Pancreas (tissue), 10 donors: ENCODE measurements around the gene ASTN2. TPM values are rescaled to one million over a fixed set of nuclear protein-coding genes. Genes with fewer than 3 reads are reported as not detected.

Experiments used
- ATAC-seq, 4 donors: fragments of 200-7000 bp; cut with Tn5 transposase; one replicate each; pipeline versions ENCODE4 v1.8.0 to v1.9.1; 2020; ENCODE audit warnings: mild to moderate bottlenecking in 4 of 4, moderate library complexity in 4 of 4
- DNase-seq, 6 donors: peaks; one replicate each; pipeline ENCODE4 v3.0.0-alpha.2; 2020
- FAIRE-seq: peaks from 2 replicates; lab custom pipeline; 2012; peaks lifted over from hg19 to GRCh38; lab: Jason Lieb, UNC
- H3K27ac ChIP-seq, 4 donors: fragments of 200-600 bp; sonication (generic); 1 replicate in 3 of 4; 2 replicates in 1 of 4; pipeline versions ENCODE4 v1.5.0 to v1.8.0; 2020
- H3K27me3 ChIP-seq, 4 donors: fragments of 200-600 bp; one replicate each; pipeline ENCODE4 v1.8.0; 2021
- H3K36me3 ChIP-seq, 3 donors: fragments of 200-600 bp; sonication (generic) in 1 of 3; one replicate each; pipeline versions ENCODE4 v1.5.0 to v1.8.0; 2020 to 2021
- H3K4me1 ChIP-seq, 3 donors: fragments of 200-600 bp; one replicate each; pipeline ENCODE4 v1.8.0; 2021
- H3K4me3 ChIP-seq, 4 donors: fragments of 200-600 bp; sonication (generic) in 2 of 4; one replicate each; pipeline versions ENCODE4 v1.5.0 to v1.8.0; 2020 to 2021
- H3K9me3 ChIP-seq, 4 donors: fragments of 200-600 bp; one replicate each; pipeline ENCODE4 v1.8.0; 2021
- WGBS, 2 donors: extraction: QIAGEN DNeasy Blood & Tissue Kit; methylation state at CpG; one replicate each; pipeline ENCODE4 v1.1.7; 2013; 5-methylcytosine and 5-hydroxymethylcytosine counted together
- intact Hi-C, 3 donors: fragments of 100-400 bp; cut with DNase I; formaldehyde crosslinking; loops; one replicate each; pipeline versions ENCODE4 v1.11.1 to v1.14.2; 2022
- polyA plus RNA-seq, 2 donors: library from polyadenylated mRNA; stranded (reverse); fragments of 200-250 nt; gene quantifications; one replicate each; pipeline ENCODE4 v1.2.3, GENCODE V29; 2013
- total RNA-seq, 6 donors: library from RNA; stranded (reverse); fragmentation: NEBNext Ultra II Directional in 4 of 6; extraction: Animal tissue kit (Norgen Biotek cat#: 25700) in 4 of 6; gene quantifications; one replicate each; pipeline versions ENCODE4 v1.2.1 to v1.2.4, GENCODE V29; 2021 to 2023
- TF ChIP-seq, protein P1 (sequence below), 4 donors: fragments of 200-600 bp; sonication (generic) in 3 of 4; IDR thresholded peaks; one replicate each; pipeline versions ENCODE4 v1.5.0 to v1.8.0; 2021; ENCODE audit warnings: antibody characterized with exemption in 4 of 4
- donor health status: healthy with polysubstance abuse.
- donor health status: DM: no; HTN: no; CAD: no; lungs with moderate emphysema.
- donor health status: DM: no; HTN: no; CAD: no.
- donor health status: control.
- donor health status: control.
- donor health status: Bipolar disorder and iron deficiency.
- donor health status: DM: yes; HTN: yes; CAD: no.
- donor health status: DM: no; HTN: no; CAD: no.
- donor health status: DM: no; HTN: no; CAD: no.
- donor health status: DM: yes; HTN: yes; CAD: no.

Gene ASTN2
- total and polyA plus RNA-seq, 8 donors, result 1.3 to 11.9 (median 6.7) TPM

DNA sequence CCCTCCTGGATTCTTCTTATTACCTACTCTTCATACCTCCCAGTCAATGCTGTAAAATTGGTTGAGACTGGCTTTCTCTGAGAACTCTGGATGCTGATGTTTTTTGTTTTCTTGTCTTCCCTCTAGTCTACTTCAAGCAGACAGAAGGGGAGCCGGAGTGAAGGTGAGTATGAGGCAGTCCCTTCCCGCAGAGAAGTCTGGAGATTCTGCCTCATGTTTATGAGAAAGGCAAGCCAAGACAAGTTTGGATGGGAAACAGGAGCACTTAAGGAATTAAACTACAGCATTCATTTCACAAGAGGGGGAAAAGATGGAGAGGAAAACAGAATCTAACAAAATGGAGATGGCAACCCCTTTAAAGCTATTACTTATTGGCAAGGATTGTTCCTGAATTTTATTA, 481.6 kb downstream of the ASTN2 start:
- 87 to 89% methylated on average over 2 of the region's 2 CpGs for WGBS, 2 donors
- FAIRE-seq (no peak), ATAC-seq (no peak), DNase-seq (no peak)
- Histone ChIP-seq H3K36me3 (no peaks in the 10 kb centered on the region), H3K4me1 (no peaks in the 10 kb centered on the region), H3K27me3 (no peaks in the 10 kb centered on the region), H3K4me3 (no peak overlapping the region), H3K27ac (no peak overlapping the region), H3K9me3 (no peaks in the 10 kb centered on the region)
- intact Hi-C loops, result no loop called here
- TF ChIP-seq, protein P1, sequence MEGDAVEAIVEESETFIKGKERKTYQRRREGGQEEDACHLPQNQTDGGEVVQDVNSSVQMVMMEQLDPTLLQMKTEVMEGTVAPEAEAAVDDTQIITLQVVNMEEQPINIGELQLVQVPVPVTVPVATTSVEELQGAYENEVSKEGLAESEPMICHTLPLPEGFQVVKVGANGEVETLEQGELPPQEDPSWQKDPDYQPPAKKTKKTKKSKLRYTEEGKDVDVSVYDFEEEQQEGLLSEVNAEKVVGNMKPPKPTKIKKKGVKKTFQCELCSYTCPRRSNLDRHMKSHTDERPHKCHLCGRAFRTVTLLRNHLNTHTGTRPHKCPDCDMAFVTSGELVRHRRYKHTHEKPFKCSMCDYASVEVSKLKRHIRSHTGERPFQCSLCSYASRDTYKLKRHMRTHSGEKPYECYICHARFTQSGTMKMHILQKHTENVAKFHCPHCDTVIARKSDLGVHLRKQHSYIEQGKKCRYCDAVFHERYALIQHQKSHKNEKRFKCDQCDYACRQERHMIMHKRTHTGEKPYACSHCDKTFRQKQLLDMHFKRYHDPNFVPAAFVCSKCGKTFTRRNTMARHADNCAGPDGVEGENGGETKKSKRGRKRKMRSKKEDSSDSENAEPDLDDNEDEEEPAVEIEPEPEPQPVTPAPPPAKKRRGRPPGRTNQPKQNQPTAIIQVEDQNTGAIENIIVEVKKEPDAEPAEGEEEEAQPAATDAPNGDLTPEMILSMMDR (IDR thresholded peaks at IDR 0.05), result no peak

DNA sequence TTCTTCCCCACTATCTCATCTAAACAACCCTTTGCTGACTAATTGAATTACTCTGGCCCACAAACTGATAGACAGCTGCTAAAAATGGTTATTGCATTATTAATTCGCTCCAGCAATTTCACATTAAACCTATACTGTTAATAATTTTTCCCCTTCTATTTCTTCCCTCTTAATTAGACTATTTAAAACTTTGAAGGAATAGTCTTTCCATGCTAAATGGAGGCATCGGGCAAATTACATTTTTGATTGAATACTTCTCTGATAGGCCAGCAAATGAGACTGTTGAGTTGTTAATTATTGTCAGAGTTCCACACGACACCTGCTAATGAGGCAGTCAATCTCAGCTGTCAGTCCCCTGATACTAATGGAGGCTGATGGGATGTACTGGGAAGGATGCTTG, 485.2 kb downstream of the ASTN2 start:
- ATAC-seq (no peak), FAIRE-seq (no peak), DNase-seq (no peak)
- H3K4me3 ChIP-seq, result no peak overlapping the region
- H3K4me1 ChIP-seq, result no peaks in the 10 kb centered on the region
- TF ChIP-seq, protein P1 (IDR thresholded peaks at IDR 0.05), result no peak
- 54% methylated on average over 3 of the region's 3 CpGs for WGBS, 2 donors
- no peaks in the 10 kb centered on the region for H3K9me3 ChIP-seq
- H3K27me3 ChIP-seq, result no peaks in the 10 kb centered on the region
- H3K27ac ChIP-seq, result no peak overlapping the region
- no peaks in the 10 kb centered on the region for H3K36me3 ChIP-seq
- intact Hi-C loops, result no loop called here

DNA sequence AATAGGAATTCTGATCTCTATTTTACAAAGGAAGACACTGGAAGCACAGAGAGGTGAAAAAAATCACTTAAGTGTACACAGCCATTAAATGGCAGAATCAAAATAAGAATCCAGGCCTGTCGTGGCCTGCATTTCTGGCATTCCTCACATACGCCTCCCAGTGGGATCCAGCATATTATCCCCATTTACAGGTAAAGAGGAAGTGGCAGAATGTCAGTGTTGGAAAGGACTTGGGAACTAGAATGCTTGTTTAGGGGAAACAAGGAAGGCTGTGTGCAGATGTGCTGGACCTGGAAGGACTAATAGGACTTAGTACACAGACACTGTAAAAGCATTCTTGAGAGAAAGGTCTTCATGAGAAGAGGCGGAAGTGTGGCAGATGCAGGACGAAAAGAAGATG, 486.0 kb downstream of the ASTN2 start:
- FAIRE-seq (no peak), ATAC-seq (no peak), DNase-seq (no peak)
- intact Hi-C loops, result no loop called here
- Histone ChIP-seq H3K9me3 (no peaks in the 10 kb centered on the region), H3K4me3 (no peak overlapping the region), H3K27me3 (no peaks in the 10 kb centered on the region), H3K27ac (no peak overlapping the region), H3K36me3 (no peaks in the 10 kb centered on the region), H3K4me1 (no peaks in the 10 kb centered on the region)
- WGBS, 2 donors, result 72 to 77% methylated on average over 4 of the region's 4 CpGs
- TF ChIP-seq, protein P1 (IDR thresholded peaks at IDR 0.05), result no peak

GRCh38 chr9:116928289-116928688, 486.6 kb downstream of the ASTN2 start:
- no peaks in the 10 kb centered on the region for H3K36me3 ChIP-seq
- H3K9me3 ChIP-seq, result no peaks in the 10 kb centered on the region
- FAIRE-seq (no peak), ATAC-seq (no peak), DNase-seq (no peak)
- H3K27ac ChIP-seq, result no peak overlapping the region
- intact Hi-C loops, result no loop called here
- H3K4me3 ChIP-seq, result no peak overlapping the region
- H3K4me1 ChIP-seq, result no peaks in the 10 kb centered on the region
- TF ChIP-seq, protein P1 (IDR thresholded peaks at IDR 0.05), result no peak
- WGBS, 2 donors, result 35 to 40% methylated on average over 2 of the region's 2 CpGs
- no peaks in the 10 kb centered on the region for H3K27me3 ChIP-seq

GRCh38 chr9:116927726-116928125, 487.1 kb downstream of the ASTN2 start:
- Histone ChIP-seq H3K27ac (no peak overlapping the region), H3K27me3 (no peaks in the 10 kb centered on the region), H3K36me3 (no peaks in the 10 kb centered on the region), H3K9me3 (no peaks in the 10 kb centered on the region), H3K4me3 (no peak overlapping the region), H3K4me1 (no peaks in the 10 kb centered on the region)
- intact Hi-C loops, result no loop called here
- TF ChIP-seq, protein P1 (IDR thresholded peaks at IDR 0.05), result no peak
- no peak for ATAC-seq
- DNase-seq, result no peak
- no peak for FAIRE-seq
- WGBS, 2 donors, result 71 to 76% methylated on average over 3 of the region's 3 CpGs
